ENCODE results near the gene NOLC1. TPM values are rescaled to one million over a fixed set of nuclear protein-coding genes. Genes with fewer than 3 reads are reported as not detected.
A peak's percentile ranks its signal among the peaks of the same experiment; 100 is the strongest.

Gene NOLC1
- total and polyA plus RNA-seq, 10 of the 15 experiments (the other 5 are each of a cell fraction or from before 2014, with no cell fraction given): 91.7 to 244 (median 128) TPM

GRCh38 chr10:102141583-102142107 lies 10.5 kb upstream of the NOLC1 start:
- WGBS (ENCODE audit: insufficient coverage, insufficient replicate concordance, low lambda C conversion rate, missing lambda C conversion rate): 98% methylated on average over 4 of the region's 4 CpGs

GRCh38 chr10:102146971-102147428 lies 5.2 kb upstream of the NOLC1 start:
- Histone ChIP-seq H3K36me3 (ENCODE audit: control insufficient read depth in 2 of 2, insufficient read depth in 2 of 2, low read length in 1 of 2) (peaks cover 35 to 36% of the 10 kb centered on the region in 2 experiments), H3K4me1 (ENCODE audit: control insufficient read depth, insufficient read depth, low read length) (peaks cover 9% of the 10 kb centered on the region), H3K9ac (ENCODE audit: control insufficient read depth, insufficient read depth, low read length) (no peak overlapping the region), H2AFZ (ENCODE audit: control insufficient read depth, low read depth, low read length) (no peak overlapping the region), H3K4me2 (ENCODE audit: control insufficient read depth, insufficient read depth) (no peak overlapping the region), H4K20me1 (ENCODE audit: control insufficient read depth, insufficient read depth) (no peaks in the 10 kb centered on the region), H3K79me2 (ENCODE audit: control insufficient read depth, insufficient read depth, low read length) (peaks cover 2% of the 10 kb centered on the region), H3K27me3 (replicated peaks in 1 of 2; ENCODE audit: control insufficient read depth in 2 of 2, insufficient read depth in 2 of 2, low read length in 1 of 2) (no peaks in the 10 kb centered on the region), H3K4me3 (no peak overlapping the region), H3K27ac (ENCODE audit: control insufficient read depth, insufficient read depth) (no peak overlapping the region), H3K9me3 (replicated peaks; ENCODE audit: control insufficient read depth, insufficient read depth, low read length) (no peaks in the 10 kb centered on the region)
- in situ Hi-C loops (cut with MboI) (no loop called here), intact Hi-C loops (cut with micrococcal nuclease; ENCODE audit: unreplicated experiment) (no loop called here)
- WGBS (ENCODE audit: insufficient coverage, insufficient replicate concordance, low lambda C conversion rate, missing lambda C conversion rate): 91% methylated on average over 17 of the region's 17 CpGs
- POLR2A ChIA-PET: no interaction called here
- CTCF ChIA-PET: interaction anchor here (1.2 kb wide), 1 partner anchor 15 kb away, joined by 3 read pairs; no protein-coding TSS in a partner anchor
- RAD21 ChIA-PET (ENCODE audit: unreplicated experiment): no interaction called here
- BruUV-seq (replicated peaks): no TSS peak
- SMC1A ChIA-PET (ENCODE audit: uncharacterized antibody, unreplicated experiment): interaction anchor here (2.0 kb wide), 1 partner anchor 12 kb away, joined by 11 read pairs; no protein-coding TSS in a partner anchor
- TF ChIP-seq POLR2AphosphoS5 (IDR thresholded peaks at IDR 0.05; ENCODE audit: low read length) (peak; percentile 45), E2F4 (IDR thresholded peaks at IDR 0.05; ENCODE audit: low read depth, low read length) (no peak)
- no peak for DNase-seq (ENCODE audit: low read depth, low spot score)
- ATAC-seq: no peak
- FAIRE-seq: no peak

More at GRCh38 chr10:102141583-102142107, 10.5 kb upstream of the NOLC1 start:
- in situ Hi-C loops (cut with MboI) (no loop called here), intact Hi-C loops (cut with micrococcal nuclease; ENCODE audit: unreplicated experiment) (no loop called here)
- Histone ChIP-seq H3K36me3 (ENCODE audit: control insufficient read depth in 2 of 2, insufficient read depth in 2 of 2, low read length in 1 of 2) (peaks cover 53% of the 10 kb centered on the region in 2 experiments), H3K4me1 (ENCODE audit: control insufficient read depth, insufficient read depth, low read length) (no peaks in the 10 kb centered on the region), H3K9ac (ENCODE audit: control insufficient read depth, insufficient read depth, low read length) (no peak overlapping the region), H2AFZ (ENCODE audit: control insufficient read depth, low read depth, low read length) (no peak overlapping the region), H3K27me3 (replicated peaks in 1 of 2; ENCODE audit: control insufficient read depth in 2 of 2, insufficient read depth in 2 of 2, low read length in 1 of 2) (no peaks in the 10 kb centered on the region), H3K27ac (ENCODE audit: control insufficient read depth, insufficient read depth) (no peak overlapping the region), H3K4me3 (no peak overlapping the region), H3K9me3 (replicated peaks; ENCODE audit: control insufficient read depth, insufficient read depth, low read length) (no peaks in the 10 kb centered on the region), H3K4me2 (ENCODE audit: control insufficient read depth, insufficient read depth) (no peak overlapping the region), H4K20me1 (ENCODE audit: control insufficient read depth, insufficient read depth) (no peaks in the 10 kb centered on the region; the same call in 1 of the 2 replicates), H3K79me2 (ENCODE audit: control insufficient read depth, insufficient read depth, low read length) (peaks cover 24% of the 10 kb centered on the region)
- no TSS peak for BruUV-seq (replicated peaks)
- no peak for DNase-seq (ENCODE audit: low read depth, low spot score)
- no peak for ATAC-seq
- POLR2A ChIA-PET: interaction anchor here (0.8 kb wide), 1 partner anchor 12 kb away, joined by 8 read pairs; no protein-coding TSS in a partner anchor
- SMC1A ChIA-PET (ENCODE audit: uncharacterized antibody, unreplicated experiment): no interaction called here
- RAD21 ChIA-PET (ENCODE audit: unreplicated experiment): no interaction called here
- peak; percentile 54 for TF ChIP-seq POLR2AphosphoS5 (IDR thresholded peaks at IDR 0.05; ENCODE audit: low read length)
- TF ChIP-seq CHD1 (IDR thresholded peaks at IDR 0.05; ENCODE audit: low read depth, low read length): no peak
- TF ChIP-seq POLR2A (IDR thresholded peaks at IDR 0.05; ENCODE audit: low read depth, low read length): peak; percentile 53; the same call in 1 of the 2 replicates
- no peak for TF ChIP-seq SMC3 (IDR thresholded peaks at IDR 0.05; ENCODE audit: borderline replicate concordance, low read length)
- CTCF ChIA-PET: interaction anchor here (0.6 kb wide), 1 partner anchor 209 kb away, joined by 3 read pairs; no protein-coding TSS in a partner anchor
- FAIRE-seq: no peak
